Measurements from ENCODE around the gene CTDSP1. TPM values are rescaled to one million over a fixed set of nuclear protein-coding genes. Genes with fewer than 3 reads are reported as not detected.

Gene CTDSP1
- total RNA-seq, 4 donors from 2014 or later, result 122 to 164 (median 140) TPM

- 7 to 14% methylated on average over 36 to 55 of the region's 60 CpGs for WGBS, 2 donors
- TF ChIP-seq EP300 (IDR thresholded peaks at IDR 0.05) (peak; percentile 64 to 94), CTCF (IDR thresholded peaks at IDR 0.05) (no peak), POLR2A (IDR thresholded peaks at IDR 0.05) (peak; percentile 67 to 90)
- Histone ChIP-seq H3K27me3 (no peaks in the 10 kb centered on the region), H3K36me3 (no peaks in the 10 kb centered on the region), H3K4me1 (peaks cover 0 to 28% (median 7%) of the 10 kb centered on the region in 4 donors), H3K9me3 (peaks cover 0 to 7% (median 0%) of the 10 kb centered on the region in 4 donors), H3K4me3 (peak overlapping the region; percentile 38 to 64 (median 54)), H3K27ac (peak overlapping the region; percentile 80 to 94 (median 87))
- peak; percentile 68 to 71 for DNase-seq (ENCODE audit: low spot score in 2 of 2)
These were observed 32.1 kb upstream of the CTDSP1 start for GRCh38 chr2:218367415-218368149.

GRCh38 chr2:218368150-218368528 is 31.5 kb upstream of the CTDSP1 start:
- H3K4me3 ChIP-seq, result peak overlapping the region; percentile 38 to 64 (median 54)
- peak overlapping the region; percentile 80 to 94 (median 87) for H3K27ac ChIP-seq
- H3K27me3 ChIP-seq, result no peaks in the 10 kb centered on the region
- H3K9me3 ChIP-seq, result peaks cover 0 to 7% (median 0%) of the 10 kb centered on the region in 4 donors
- DNase-seq (ENCODE audit: low spot score in 2 of 2), result no peak
- TF ChIP-seq CTCF (IDR thresholded peaks at IDR 0.05) (no peak), EP300 (IDR thresholded peaks at IDR 0.05) (no peak), POLR2A (IDR thresholded peaks at IDR 0.05) (no peak)
- WGBS, 2 donors, result 64 to 66% methylated on average over 21 of the region's 21 CpGs
- H3K4me1 ChIP-seq, result peaks cover 0 to 28% (median 7%) of the 10 kb centered on the region in 4 donors
- H3K36me3 ChIP-seq, result no peaks in the 10 kb centered on the region

GRCh38 chr2:218368621-218369153 is 31.0 kb upstream of the CTDSP1 start:
- WGBS, 2 donors, result 24 to 43% methylated on average over 27 of the region's 27 CpGs
- Histone ChIP-seq H3K27ac (peak overlapping the region in 3 of 4 donors; percentile 83 to 94 (median 91)), H3K9me3 (peaks cover 0 to 7% (median 0%) of the 10 kb centered on the region in 4 donors), H3K36me3 (no peaks in the 10 kb centered on the region), H3K4me3 (peak overlapping the region in 3 of 4 donors; percentile 46 to 64 (median 61)), H3K27me3 (no peaks in the 10 kb centered on the region), H3K4me1 (peaks cover 0 to 28% (median 7%) of the 10 kb centered on the region in 4 donors)
- no peak for DNase-seq (ENCODE audit: low spot score in 2 of 2)
- TF ChIP-seq POLR2A (IDR thresholded peaks at IDR 0.05) (no peak), CTCF (IDR thresholded peaks at IDR 0.05) (no peak), EP300 (IDR thresholded peaks at IDR 0.05) (no peak)

GRCh38 chr2:218369330-218369729 is 30.3 kb upstream of the CTDSP1 start:
- H3K27me3 ChIP-seq, result no peaks in the 10 kb centered on the region
- TF ChIP-seq CTCF (IDR thresholded peaks at IDR 0.05) (no peak), POLR2A (IDR thresholded peaks at IDR 0.05) (no peak), EP300 (IDR thresholded peaks at IDR 0.05) (no peak)
- H3K36me3 ChIP-seq, result no peaks in the 10 kb centered on the region
- 57 to 60% methylated on average over 2 of the region's 2 CpGs for WGBS, 2 donors
- peaks cover 0 to 7% (median 0%) of the 10 kb centered on the region in 4 donors for H3K9me3 ChIP-seq
- peak overlapping the region in 3 of 4 donors; percentile 83 to 94 (median 91) for H3K27ac ChIP-seq
- DNase-seq (ENCODE audit: low spot score in 2 of 2), result no peak
- H3K4me1 ChIP-seq, result peaks cover 0 to 28% (median 7%) of the 10 kb centered on the region in 4 donors
- H3K4me3 ChIP-seq, result peak overlapping the region in 1 of 4 donors; percentile 61

All from tibial nerve (tissue), 4 donors.